ENCODE measurements around the gene PCP2. TPM values are rescaled to one million over a fixed set of nuclear protein-coding genes. Genes with fewer than 3 reads are reported as not detected.

PCP2 gene
- total and polyA plus RNA-seq, 2 of the 13 experiments (the other 11 are each of a cell fraction or from before 2014, with no cell fraction given), result 0.62 TPM; not detected in 1

DNA sequence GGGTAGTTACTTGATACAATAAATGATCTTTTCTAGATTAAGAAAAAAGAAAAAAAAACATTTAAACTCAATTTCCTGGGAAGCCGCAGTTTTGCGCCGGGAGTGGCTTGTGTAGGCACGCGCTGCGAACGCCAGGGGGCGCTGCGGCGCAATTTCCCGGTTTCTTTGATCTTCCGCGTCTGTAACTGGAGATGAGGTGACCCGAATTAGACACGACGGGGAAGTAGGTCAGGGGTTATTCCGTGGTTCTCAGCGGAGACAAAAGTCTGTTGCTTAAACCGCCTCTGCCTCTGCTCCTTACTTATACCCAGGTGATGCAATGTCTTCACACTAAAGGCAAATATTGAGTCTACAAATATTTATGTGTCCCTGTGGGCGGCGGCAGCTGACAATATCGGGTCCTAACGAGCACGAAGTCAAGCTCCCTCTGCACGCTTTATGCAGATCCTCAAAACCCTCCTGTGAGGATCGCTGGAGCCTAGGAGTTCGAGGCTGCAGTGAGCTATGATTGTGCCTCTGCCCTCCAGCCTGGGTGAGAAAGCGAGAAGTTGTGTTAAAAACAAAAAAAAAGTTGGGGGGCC, 18.6 kb upstream of the PCP2 start (continued):
- TF ChIP-seq ZBTB25 (CRISPR knock-in tag; IDR thresholded peaks at IDR 0.05) (peak; percentile 86; the same call in 1 of the 2 replicates), HMGXB4 (CRISPR knock-in tag; IDR thresholded peaks at IDR 0.05; ENCODE audit: borderline replicate concordance in 1 of 2, low read depth in 1 of 2) (peak; percentile 54 to 65; a peak in 2 of 4 replicates), ZMYM2 (CRISPR knock-in tag; IDR thresholded peaks at IDR 0.05) (peak; percentile 90), SMAD1 (CRISPR knock-in tag; IDR thresholded peaks at IDR 0.05; ENCODE audit: borderline replicate concordance, low read depth) (no peak), ZNF605 (CRISPR knock-in tag; IDR thresholded peaks at IDR 0.05) (peak; percentile 77), ZFYVE20 (CRISPR knock-in tag; IDR thresholded peaks at IDR 0.05; ENCODE audit: borderline replicate concordance, low read depth) (no peak), NFIC (IDR thresholded peaks at IDR 0.05; ENCODE audit: low read length) (peak; percentile 78), PHF20 (CRISPR knock-in tag; IDR thresholded peaks at IDR 0.05) (0 out of 2 replicates have a peak, but pooled peaks have one; percentile 16), NR2F6 (IDR thresholded peaks at IDR 0.05) (peak; percentile 87), NR2F6 (CRISPR knock-in tag; IDR thresholded peaks at IDR 0.05) (peak; percentile 86), ZBTB20 (CRISPR knock-in tag; IDR thresholded peaks at IDR 0.05; ENCODE audit: borderline replicate concordance, low read depth) (0 out of 2 replicates have a peak, but pooled peaks have one; percentile 36), ZFP36L1 (CRISPR knock-in tag; IDR thresholded peaks at IDR 0.05) (no peak), RBM22 (optimal IDR thresholded peaks at IDR 0.05; ENCODE audit: low read length) (no peak), MTF2 (CRISPR knock-in tag; IDR thresholded peaks at IDR 0.05; ENCODE audit: borderline replicate concordance) (peak; percentile 77; the same call in 1 of the 2 replicates), ZHX2 (IDR thresholded peaks at IDR 0.05; ENCODE audit: low read depth) (no peak), ZHX2 (CRISPR knock-in tag; IDR thresholded peaks at IDR 0.05; ENCODE audit: borderline replicate concordance) (no peak), HOXA7 (CRISPR knock-in tag; IDR thresholded peaks at IDR 0.05) (no peak), POLR2G (IDR thresholded peaks at IDR 0.05; ENCODE audit: low read depth, low read length) (no peak), KAT2B (IDR thresholded peaks at IDR 0.05; ENCODE audit: borderline replicate concordance, low read depth, low read length) (no peak), ERF (CRISPR knock-in tag; IDR thresholded peaks at IDR 0.05) (peak; percentile 74)
- TF ChIP-seq, protein P1, sequence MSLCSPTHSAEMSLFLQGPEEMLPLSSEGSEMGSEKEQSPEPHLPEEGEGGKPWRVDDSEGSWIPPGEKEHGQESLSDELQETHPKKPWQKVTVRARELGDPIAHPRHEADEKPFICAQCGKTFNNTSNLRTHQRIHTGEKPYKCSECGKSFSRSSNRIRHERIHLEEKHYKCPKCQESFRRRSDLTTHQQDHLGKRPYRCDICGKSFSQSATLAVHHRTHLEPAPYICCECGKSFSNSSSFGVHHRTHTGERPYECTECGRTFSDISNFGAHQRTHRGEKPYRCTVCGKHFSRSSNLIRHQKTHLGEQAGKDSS (CRISPR knock-in tag; IDR thresholded peaks at IDR 0.05; ENCODE audit: borderline replicate concordance, low read depth), result no peak
